BJ (cell line): ENCODE data around the gene FAM234B. TPM values are rescaled to one million over a fixed set of nuclear protein-coding genes. Genes with fewer than 3 reads are reported as not detected.
"Not testable (repeated sequence)": the region's sequence is repeated elsewhere in the genome, so short reads cannot be mapped to it uniquely, and the experiment has no call there.

Experiments
- CTCF ChIA-PET: fragments of 350-600 bp; formaldehyde crosslinking; extraction: SDS; loops from one replicate; lab custom pipeline; 2021; ENCODE audit warnings: antibody characterized with exemption, inconsistent platforms; lab: Yijun Ruan, JAX
- POLR2A ChIA-PET: fragments of 300-600 bp; sonication (Branson Sonifier 250); formaldehyde crosslinking; extraction: SDS; loops from one replicate; lab custom pipeline; 2021; ENCODE audit warnings: antibody characterized with exemption; lab: Charles Lee
- DNase-seq: peaks from one replicate; pipeline ENCODE4 v3.0.0-alpha.2; 2011; ENCODE audit warnings: low read depth
- H3K27me3 ChIP-seq: 2 replicates; pipeline ENCODE4 v1.6.0; 2011; ENCODE audit warnings: low read length; ENCODE audit not compliant: control insufficient read depth, insufficient read depth
- H3K36me3 ChIP-seq: 2 replicates; pipeline ENCODE4 v1.5.1; 2011; ENCODE audit warnings: low read length; ENCODE audit not compliant: control insufficient read depth, insufficient read depth
- H3K4me3 ChIP-seq: 2 replicates; pipeline ENCODE4 v1.5.1; 2011; ENCODE audit warnings: low read depth, mild to moderate bottlenecking, control low read depth, low read length
- CTCF ChIP-seq: IDR thresholded peaks from 2 replicates; pipeline ENCODE4 v1.5.1; 2011; ENCODE audit warnings: low read depth, mild to moderate bottlenecking, control low read depth, inconsistent platforms, low read length, moderate library complexity; ENCODE audit not compliant: insufficient read depth
- polyA plus RNA-seq: library from polyadenylated mRNA; depleted of rRNA; stranded (reverse); fragments of >200 nt; gene quantifications from 2 replicates; pipeline ENCODE4 v1.2.3, GENCODE V29; 2011

FAM234B gene
- polyA plus RNA-seq, 1 experiment: 2.4 TPM

- Histone ChIP-seq H3K27me3 (no peaks in the 10 kb centered on the region), H3K4me3 (no peak overlapping the region), H3K36me3 (no peaks in the 10 kb centered on the region)
- no peak for DNase-seq
- POLR2A ChIA-PET: no interaction called here
- CTCF ChIA-PET: no interaction called here
- no peak for TF ChIP-seq CTCF
These were observed 15.2 kb upstream of the FAM234B start for GRCh38 chr12:13028825-13029570.

- Histone ChIP-seq H3K4me3 (no peak overlapping the region), H3K36me3 (no peaks in the 10 kb centered on the region), H3K27me3 (no peaks in the 10 kb centered on the region)
- TF ChIP-seq CTCF: no peak
- no peak for DNase-seq
- POLR2A ChIA-PET: no interaction called here
- CTCF ChIA-PET: interaction anchor here (0.7 to 1.7 kb wide), 2 partner anchors 182 to 315 kb away, joined by 3 to 6 read pairs; no protein-coding TSS in a partner anchor
These were observed 13.5 kb upstream of the FAM234B start for GRCh38 chr12:13030541-13031291.

GRCh38 chr12:13032164-13032563 lies 12.0 kb upstream of the FAM234B start:
- Histone ChIP-seq H3K36me3 (no peaks in the 10 kb centered on the region), H3K4me3 (no peak overlapping the region), H3K27me3 (no peaks in the 10 kb centered on the region)
- CTCF ChIA-PET: no interaction called here
- DNase-seq: no peak
- POLR2A ChIA-PET: no interaction called here
- no peak for TF ChIP-seq CTCF

GRCh38 chr12:13033476-13033875 lies 10.7 kb upstream of the FAM234B start:
- ChIA-PET CTCF (interaction anchor here (0.9 to 2.5 kb wide), 3 partner anchors 9 to 13 kb away, joined by 3 to 12 read pairs (median 3); partner anchors contain the start of gene FAM234B), POLR2A (no interaction called here)
- H3K4me3 ChIP-seq: no peak overlapping the region
- no peaks in the 10 kb centered on the region for H3K27me3 ChIP-seq
- DNase-seq: no peak
- H3K36me3 ChIP-seq: no peaks in the 10 kb centered on the region
- no peak for TF ChIP-seq CTCF

GRCh38 chr12:13035335-13035734 lies 8.8 kb upstream of the FAM234B start:
- not testable (repeated sequence) for H3K27me3 ChIP-seq, H3K36me3 ChIP-seq, H3K4me3 ChIP-seq, DNase-seq
- CTCF ChIA-PET: interaction anchor here (0.6 to 2.5 kb wide), 4 partner anchors 8 to 221 kb away, joined by 3 to 12 read pairs (median 4); no protein-coding TSS in a partner anchor
- POLR2A ChIA-PET: interaction anchor here (0.7 kb wide), 1 partner anchor 11 kb away, joined by 16 read pairs; no protein-coding TSS in a partner anchor
